Esophagus muscularis mucosa (tissue), 3 donors: ENCODE data around the gene IRS2.

Experiments
- CTCF ChIP-seq, 3 experiments: fragments of 200-600 bp in 2 of 3; fragments of 450-650 bp in 1 of 3; sonication (generic) in 2 of 3; IDR thresholded peaks; one replicate each; pipeline ENCODE4 v1.5.1; 2017 to 2019; ENCODE audit warnings: antibody characterized with exemption in 3 of 3, mild to moderate bottlenecking in 2 of 3, moderate library complexity in 1 of 3
- POLR2A ChIP-seq: fragments of 450-650 bp; IDR thresholded peaks from one replicate; pipeline ENCODE4 v1.6.1; 2017; ENCODE audit warnings: antibody characterized with exemption, moderate library complexity, mild to moderate bottlenecking, low read depth

DNA sequence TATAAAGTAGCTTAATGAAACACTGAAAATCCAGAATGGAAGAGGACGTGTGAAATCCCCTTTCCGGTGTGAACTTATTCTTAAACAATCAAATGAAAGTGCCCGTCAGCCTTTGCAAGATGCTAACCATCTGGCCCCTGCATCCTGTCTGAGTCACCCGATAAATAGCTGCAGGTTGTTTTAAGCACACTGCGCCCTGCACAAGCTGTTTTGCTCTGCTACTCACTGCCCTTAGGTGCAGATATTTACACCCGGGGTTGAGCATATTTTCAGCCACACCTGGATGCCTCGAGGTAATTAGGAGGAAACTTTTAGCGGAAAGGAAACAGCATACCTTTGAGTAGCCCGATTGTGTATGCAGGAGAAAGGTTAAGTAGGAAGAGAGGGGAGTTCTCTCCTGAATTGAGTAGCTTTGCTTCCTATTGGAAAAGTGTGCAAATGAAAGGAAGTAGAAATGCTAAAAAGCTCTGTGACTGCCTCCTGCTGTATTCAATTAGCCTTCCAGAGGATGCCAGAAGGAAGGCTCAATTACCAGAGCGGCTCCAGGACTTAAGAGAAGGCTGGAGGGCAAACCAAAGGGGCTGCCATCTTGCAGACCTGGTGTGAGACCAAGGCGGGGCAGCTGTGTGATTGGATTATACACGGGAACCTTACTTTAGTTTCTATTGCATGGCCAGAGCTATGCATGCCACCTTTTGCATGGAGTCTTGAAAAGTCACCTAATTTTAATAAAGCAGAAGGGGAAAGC, 42.5 kb downstream of the IRS2 start:
- no peak for TF ChIP-seq CTCF (IDR thresholded peaks at IDR 0.05)
- no peak for TF ChIP-seq POLR2A
